SKM-1 (cell line): Measurements from ENCODE around the gene ELOVL6.
"Not testable (repeated sequence)": the region's sequence is repeated elsewhere in the genome, so short reads cannot be mapped to it uniquely, and the experiment has no call there.

ENCODE experiments used
- DNase-seq: peaks from one replicate; lab custom pipeline; 2025; ENCODE audit not compliant: unreplicated experiment; lab: John Stamatoyannopoulos, UW

ELOVL6 gene, protein sequence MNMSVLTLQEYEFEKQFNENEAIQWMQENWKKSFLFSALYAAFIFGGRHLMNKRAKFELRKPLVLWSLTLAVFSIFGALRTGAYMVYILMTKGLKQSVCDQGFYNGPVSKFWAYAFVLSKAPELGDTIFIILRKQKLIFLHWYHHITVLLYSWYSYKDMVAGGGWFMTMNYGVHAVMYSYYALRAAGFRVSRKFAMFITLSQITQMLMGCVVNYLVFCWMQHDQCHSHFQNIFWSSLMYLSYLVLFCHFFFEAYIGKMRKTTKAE

DNA sequence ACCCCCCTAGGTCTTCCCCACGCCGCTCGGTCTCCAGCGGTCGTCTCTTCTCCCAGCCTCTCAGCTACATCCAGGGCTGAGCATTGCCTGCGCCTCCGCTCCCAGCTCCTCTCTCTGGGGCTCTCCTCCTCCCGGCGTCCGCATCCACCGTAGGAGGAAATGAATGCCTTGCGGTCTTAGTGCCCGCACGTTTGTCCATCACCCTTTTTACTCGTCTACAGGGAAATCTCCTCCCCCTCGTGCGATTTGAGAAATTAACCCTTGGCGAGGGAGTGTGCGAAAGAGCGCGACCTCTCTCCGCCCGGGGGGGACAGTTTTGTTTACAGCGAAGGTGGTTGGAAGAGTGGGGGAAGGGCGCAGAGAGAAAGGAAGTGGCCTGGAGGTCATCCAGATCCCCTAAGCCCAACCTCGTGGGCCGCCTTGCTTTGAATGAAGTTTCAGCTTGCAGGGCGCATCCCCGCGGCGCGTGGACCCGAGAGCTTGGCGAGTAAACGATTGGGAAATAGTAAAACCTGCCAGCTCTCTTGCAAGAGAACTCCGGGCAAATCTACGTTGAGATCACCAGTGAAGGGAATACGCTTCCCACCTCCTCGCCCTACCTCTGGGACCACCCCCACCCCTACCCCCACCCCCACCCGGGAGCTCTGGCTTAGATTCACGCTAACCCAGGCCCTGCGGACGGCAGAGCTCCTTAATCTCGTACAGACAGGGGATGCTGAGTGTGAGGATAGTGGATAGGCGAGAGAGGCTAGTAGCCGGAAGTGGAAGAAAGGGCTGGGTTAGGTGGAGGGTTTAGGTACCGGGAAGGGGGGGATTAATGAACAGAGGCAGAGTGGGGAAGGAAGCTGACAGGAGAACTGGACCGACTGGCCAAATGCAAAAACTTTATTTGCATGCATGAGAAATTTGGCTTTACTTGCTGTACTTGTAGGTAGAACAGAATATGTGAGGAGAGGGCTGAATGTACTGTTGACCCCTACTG lies at the start of gene ELOVL6:
Gene ELOVL6 (minus strand): TSS at position 181 of the 982 bp plus-strand sequence. CDS start 280 bp downstream, outside the sequence.
- DNase-seq = peak; percentile 88

DNA sequence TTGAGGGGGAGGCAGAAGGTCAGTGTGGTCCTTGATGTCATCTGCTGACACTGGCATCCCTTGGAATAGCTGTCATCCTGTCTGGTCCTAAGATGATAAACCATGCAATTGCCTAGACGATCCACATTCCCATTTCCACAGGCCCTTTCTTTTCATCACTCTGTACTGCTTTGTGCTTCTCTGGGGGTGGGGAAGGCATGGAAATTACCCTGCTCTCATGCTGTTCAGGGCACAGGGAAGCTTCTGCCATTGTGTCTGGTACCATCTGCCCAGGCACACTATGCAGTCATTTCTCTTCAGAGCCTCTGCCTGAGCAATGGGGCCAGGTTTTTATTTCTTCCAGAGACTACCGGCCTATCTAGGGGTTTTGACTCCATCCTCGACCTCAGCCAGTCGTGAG lies 49.7 kb upstream of the ELOVL6 start:
- DNase-seq = no peak

DNA sequence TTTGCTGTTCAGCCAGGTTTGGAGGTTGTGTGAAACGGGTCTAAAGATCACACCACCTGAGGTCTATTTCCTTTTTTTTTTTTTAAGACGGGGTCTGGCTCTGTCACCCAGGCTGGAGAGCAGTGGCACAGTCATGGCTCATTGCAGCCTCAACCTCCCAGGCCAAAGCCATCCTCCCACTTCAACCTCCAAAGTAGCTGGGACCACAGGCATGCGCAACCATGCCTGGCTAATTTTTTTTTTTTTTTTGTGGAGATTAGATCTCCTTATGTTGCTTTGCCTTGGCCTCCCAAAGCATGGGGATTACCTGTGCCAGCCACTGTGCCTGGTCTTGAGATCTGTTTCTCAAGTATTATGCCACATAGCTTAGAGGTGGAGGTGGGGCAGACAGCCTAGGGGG lies 49.2 kb upstream of the ELOVL6 start:
- no peak for DNase-seq

DNA sequence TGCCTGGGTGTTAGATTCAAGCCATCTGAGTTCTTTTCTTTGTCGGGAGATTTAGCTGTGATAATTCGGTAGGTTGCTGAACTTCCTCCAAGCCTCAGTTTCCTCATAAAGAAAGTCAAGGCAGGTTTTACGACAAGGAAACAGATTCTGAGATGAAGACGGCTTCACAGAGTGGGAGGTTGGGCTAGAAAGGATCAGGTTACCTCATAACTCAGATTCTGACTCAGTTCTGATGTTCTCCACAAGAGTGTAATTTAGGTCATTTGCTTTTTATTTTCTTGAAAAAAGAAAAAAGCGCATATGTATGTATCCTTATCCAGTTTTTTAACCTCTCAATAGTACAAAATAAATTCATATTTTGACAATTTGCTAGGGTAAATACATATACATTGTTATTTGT lies 47.2 kb upstream of the ELOVL6 start:
- no peak for DNase-seq

DNA sequence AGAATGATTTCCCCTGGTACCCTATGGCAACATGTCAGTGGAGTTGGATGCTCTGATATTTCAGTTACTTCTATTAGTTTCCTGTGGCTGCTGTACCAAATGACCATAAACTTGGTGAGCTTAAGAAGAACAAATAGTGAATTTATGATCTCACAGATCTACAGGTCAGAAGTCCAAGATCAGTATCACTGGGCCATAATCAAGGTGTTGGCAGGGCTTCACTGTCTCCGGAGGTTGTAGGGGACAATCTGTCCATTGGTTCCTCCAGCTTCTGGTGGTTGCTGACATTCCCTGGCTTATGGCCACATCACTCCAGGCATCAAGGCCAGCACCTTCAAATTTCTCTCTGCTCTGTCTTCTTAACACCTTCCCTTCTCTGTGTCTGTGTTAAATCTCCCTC lies 37.9 kb upstream of the ELOVL6 start:
- DNase-seq = no peak

DNA sequence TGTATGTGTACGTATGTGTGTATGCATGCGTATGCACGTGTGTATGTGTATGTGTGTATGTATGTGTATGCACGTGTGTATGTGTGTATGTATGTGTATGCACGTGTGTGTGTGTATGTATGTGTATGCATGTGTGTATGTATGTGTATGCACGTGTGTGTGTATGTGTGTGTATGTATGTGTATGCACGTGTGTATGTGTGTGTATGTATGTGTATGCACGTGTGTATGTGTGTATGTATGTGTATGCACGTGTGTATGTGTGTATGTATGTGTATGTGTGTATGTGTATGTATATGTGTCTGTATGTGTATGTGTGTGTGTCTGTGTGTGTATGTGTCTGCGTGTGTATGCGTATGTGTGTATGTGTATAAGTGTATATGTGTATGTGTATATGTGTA lies 35.2 kb upstream of the ELOVL6 start:
- not testable (repeated sequence) for DNase-seq

DNA sequence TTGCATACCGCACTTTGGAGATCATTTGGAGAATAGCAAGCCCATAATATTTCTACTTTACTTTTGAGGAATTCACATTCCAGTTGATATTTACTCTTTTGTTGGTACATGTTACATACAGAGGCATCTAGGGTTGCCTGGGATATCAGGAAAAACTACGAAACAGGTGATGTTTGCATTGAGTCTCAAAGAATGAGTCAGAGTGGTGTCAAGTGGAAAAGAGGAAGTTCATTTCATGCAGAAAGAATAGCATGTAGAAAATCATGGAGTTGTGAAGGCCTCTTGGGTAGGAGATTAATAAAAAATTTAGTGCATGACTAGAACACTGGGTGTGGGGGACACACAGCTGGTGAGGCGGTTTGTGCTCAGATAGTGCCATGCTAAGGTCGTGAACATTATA lies 33.5 kb upstream of the ELOVL6 start:
- no peak for DNase-seq

DNA sequence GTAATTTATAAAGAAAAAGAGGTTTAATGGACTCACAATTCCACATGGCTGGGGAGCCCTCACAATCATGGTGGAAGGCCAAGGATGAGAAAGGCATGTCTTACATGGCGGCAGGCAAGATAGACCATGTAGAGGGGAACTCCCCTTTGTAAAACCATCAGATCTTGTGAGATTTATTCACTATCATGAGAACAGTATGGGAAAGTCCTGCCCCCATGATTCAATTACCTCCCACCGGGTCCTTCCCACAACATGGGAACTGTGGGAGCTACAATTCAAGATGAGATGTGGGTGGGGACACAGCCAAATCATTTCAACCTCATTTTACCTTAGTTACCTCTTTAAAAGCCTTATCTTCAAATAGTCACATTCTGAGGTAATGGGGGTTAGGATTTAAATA lies 30.9 kb upstream of the ELOVL6 start:
- DNase-seq = no peak

DNA sequence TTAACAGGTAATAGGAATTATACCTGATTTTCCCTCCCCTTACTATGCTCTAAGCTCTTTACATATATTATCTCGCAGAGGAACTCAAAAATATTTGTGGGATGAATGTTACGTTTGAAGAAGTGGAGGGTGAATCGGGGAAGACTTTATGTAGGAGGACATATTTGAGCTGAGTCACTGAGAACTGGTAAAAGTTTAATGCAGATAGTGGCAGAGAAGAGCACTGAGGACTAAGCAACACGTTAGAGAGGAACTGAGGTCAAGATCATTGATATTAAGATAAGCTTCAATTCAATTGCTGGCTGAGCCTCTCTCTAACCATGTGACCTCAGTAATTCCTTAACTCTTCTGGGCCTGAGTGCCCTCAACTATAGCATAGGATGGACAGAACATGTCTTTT lies 26.4 kb upstream of the ELOVL6 start:
- DNase-seq = no peak

DNA sequence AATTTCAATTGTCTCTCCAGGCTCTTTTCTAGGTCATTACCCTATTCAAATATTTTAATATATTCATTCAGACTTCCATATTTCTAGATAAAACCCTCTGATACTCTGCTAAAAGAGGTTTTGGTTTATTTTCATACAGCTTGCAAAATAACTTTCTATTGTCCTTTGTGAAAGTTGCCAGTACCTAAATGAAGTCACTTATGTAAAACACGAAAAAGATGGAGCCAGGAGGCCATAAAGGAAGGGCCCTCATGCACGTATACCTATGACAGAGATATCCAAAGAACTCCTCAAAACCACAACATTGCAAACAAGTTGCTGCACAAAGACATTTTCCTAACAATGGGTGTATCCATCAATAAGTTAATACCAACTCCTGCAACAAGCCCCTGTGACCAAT lies 25.7 kb upstream of the ELOVL6 start:
- no peak for DNase-seq

DNA sequence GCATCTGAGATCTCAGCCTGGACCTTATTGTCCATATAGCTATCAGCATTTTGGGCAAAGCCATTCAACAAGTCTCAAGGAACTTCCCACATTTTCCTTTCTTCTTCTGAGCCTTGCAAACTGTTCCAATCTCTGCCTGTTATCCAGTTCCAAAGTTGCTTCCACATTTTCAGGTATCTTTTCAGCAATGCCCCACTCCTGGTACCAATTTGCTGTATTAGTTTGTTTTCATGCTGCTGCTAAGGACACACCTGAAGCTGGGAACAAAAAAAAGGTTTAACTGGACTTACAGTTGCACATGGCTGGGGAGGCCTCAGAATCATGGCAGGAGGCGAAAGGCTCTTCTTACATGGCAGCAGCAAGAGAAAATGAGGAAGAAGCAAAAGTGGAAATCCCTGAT lies 20.5 kb upstream of the ELOVL6 start:
- not testable (repeated sequence) for DNase-seq

DNA sequence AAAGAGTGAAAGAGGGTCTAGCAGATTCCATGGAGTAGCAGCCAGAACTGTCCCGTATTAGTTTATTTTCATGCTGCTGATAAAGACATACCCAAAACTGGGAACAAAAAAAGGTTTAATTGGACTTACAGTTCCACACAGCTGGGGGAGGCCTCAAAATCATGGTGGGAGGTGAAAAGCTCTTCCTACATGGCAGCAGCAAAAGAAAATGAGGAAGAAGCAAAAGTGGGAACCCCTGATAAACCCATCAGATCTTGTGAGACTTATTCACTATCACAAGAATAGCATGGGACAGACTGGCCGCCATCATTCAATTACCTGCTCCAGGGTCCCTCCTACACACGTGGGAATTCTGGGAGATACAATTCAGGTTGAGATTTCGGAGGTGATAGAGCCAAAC lies 18.8 kb upstream of the ELOVL6 start:
- DNase-seq = not testable (repeated sequence)

DNA sequence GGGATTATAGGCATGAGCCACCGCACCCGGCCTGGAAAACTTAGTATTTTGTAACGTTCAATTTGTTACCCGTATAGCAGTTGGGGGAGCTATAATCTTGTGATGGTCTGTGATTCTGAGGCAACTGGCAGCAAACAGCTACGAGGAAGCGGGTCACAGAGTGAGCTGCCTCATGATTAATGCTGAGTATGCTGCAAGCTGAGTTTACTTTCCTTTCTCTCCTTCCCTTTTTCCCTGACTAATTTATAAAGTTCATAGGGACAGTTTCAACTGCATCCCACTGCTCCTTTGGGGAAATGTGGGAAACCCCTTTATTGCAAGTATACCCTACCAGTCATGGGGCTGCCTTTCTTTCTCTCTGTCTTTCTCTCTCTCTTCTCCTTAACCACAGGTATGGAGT lies 17.7 kb upstream of the ELOVL6 start:
- no peak for DNase-seq

DNA sequence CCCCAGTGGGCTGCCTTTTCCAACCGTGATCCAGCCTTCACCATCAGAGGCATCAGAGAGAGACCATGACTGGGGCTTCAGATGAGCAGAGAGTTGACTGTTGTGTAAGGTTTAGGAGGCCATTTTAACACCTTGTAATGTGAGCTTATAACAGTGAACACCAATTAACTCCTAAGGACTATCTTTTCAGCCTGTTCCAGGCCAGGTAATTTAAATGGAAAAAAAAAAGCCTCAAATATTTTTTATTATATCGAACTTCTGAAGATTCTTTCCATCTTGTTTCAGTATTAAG lies 13.3 kb upstream of the ELOVL6 start:
- DNase-seq = no peak

DNA sequence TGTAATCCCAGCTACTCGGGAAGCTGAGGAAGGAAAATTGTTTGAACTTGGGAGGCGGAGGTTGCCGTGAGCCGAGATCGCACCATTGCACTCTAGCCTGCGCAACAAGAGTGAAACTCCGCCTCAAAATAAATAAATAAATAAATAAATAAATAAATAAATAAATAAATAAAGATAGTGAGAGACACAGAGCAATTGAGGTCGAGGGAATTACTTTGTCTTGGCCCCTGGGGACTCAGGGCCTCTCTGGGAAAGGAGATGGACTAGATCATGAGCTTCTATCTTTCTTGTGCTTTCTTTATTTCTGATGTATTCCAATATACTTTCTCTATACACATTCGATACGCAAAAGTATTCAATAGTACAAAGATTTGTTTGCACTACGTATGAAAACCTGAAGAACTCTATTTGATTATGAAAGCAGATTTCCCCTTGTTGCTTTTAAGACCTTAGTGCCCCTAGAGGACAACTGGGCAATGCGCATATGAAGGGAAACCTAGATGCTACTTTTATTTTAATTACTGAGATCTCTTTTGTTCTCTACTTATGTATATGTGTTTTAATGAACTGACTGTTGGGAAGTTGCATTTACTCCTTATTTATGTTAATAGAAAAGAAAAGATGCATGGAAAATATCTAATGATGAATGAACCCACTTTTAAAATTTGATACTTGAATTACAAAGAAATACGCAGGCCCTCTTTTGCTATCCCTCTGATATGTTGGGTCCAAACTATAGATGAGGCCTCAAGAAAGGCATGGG lies 12.8 kb upstream of the ELOVL6 start:
- DNase-seq = peak; percentile 26

DNA sequence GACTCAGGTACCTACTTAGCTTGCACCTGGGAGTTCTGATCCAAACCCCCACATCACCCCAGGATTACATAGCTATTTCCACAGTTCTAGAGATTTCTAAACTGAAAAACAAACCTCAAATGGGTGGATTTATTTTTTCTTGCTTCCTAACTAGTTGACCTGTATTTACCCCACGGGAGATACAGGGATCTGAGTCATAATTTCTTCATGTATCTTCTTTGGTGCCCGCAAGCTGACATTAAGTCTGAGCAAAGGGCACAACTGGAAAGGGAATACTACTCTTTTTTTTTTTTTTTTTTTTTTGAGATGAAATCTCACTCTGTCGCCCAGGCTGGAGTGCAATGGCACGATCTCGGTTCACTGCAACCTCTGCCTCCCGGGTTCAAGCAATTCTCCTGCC lies 10.0 kb upstream of the ELOVL6 start:
- DNase-seq = no peak

DNA sequence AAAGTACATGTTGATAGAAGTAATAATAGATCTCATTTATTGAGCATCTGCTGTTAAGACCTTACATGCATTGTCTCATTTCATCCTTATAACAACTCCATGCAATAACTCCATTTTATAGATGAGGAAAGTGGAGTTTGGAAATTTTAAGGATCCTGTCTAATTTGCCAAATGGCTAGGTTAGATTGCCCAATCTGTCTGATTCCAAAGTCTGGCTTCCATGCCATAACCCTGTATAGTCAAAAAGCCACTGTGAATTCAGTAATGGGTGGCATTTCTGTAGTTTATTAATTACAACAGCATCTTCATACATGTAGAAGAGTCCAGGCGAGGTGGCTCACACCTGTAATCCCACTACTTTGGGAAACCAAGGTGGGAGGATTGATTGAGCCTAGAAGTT lies 8.8 kb upstream of the ELOVL6 start:
- no peak for DNase-seq

DNA sequence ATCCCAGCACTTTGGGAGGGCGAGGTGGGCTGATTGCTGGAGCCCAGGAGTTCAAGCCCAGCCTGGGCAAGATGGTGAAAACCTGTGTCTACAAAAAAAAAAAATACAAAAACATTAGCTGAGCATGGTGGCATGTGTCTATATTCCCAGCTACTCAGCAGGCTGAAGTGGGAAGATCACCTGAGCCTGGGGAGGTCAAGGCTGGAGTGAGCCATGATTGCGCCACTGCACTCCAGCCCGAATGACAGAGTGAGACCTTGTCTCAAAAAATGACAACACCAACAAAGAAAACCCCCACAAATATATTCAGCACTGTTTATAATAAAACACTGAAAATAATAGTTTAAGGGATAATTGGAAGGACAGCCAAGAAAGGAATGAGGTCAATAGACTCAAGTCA lies 3.6 kb upstream of the ELOVL6 start:
- no peak for DNase-seq

DNA sequence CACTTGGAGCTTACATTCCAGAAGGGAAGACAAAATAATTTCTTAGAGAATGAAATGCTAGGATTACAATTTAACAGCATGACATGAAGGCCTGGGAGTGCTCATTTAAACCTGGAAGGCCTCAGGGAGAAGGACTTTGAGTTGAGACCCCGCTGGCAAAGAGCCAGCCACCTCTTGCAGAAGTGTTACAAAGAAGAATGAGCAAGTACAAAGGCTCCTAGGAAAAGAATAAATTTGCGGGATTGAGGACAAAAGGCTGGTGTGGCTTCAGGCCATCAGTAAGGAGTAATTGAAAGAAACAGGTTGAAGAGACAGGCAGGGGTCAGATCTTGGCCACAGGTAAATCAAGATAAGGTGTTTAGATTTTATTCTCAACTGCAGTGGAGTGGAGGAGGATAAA lies 3.1 kb upstream of the ELOVL6 start:
- no peak for DNase-seq

DNA sequence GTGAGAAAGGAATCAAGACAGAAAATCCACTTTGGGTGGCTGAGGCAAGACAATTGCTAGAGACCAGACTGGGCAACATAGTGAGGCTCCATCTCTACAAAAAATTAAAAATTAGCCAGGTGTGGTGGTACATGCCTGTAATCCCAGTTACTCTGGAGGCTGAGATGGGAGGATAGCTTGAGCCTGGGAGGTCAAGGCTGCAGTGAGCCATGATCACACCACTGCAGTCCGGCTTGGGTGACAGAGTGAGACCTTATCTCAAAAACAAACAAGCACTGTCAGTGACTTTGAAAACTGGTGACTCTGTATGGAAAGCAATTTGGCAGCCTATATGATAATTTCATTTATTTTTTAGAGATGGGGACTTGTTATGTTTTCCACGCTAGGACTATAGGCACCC lies 2.3 kb upstream of the ELOVL6 start:
- no peak for DNase-seq

DNA sequence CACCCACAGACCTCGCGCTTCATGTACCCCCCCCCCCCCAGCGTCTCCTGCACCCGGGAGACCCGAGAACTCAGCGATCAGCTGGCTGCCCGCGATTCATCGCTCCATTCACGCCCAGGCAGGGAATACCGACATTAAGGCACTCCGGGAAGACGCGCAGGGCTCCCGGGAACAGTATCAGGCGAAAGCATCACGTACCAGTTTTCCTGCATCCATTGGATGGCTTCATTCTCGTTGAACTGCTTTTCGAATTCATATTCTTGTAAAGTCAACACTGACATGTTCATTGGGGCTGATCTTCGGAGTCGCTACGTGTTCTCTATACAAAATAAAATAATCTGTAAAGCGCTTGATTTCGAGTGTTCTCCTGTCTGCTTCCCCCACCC lies 373 bp downstream of the ELOVL6 start:
- DNase-seq = no peak

DNA sequence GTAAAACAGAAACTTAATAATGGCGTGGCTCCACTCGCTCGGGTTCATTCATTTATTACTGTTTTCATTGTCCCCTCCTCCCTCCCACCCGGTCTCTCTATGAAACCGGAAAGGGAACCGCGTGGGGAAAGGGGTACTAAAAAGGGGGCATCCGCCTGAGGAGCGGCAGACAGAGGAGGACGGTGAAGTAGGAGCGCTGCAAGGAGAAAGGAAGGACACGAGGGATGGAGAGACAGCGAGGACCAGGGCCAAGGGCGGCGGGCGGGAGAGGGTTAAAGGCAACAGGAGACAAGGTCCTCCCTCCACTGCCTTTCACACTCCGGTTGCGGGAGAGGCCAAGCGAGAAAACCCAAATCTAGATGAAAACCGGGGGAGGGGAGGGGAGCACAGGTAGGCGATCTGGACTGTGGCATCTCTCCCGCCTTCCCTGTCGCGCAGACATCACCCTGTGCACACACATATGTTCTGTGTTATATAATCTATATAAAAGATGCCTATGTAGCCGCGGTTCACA lies 829 bp downstream of the ELOVL6 start:
- peak; percentile 6 for DNase-seq
